Measurements from ENCODE around the gene TMEM179. TPM values are rescaled to one million over a fixed set of nuclear protein-coding genes. Genes with fewer than 3 reads are reported as not detected.

The TMEM179 gene
- total and polyA plus RNA-seq, 2 experiments from 2014 or later, result 2.2 to 4.3 TPM

- no peak overlapping the region for H3K4me3 ChIP-seq
- H3K4me1 ChIP-seq (ENCODE audit: insufficient read depth), result peaks cover 5% of the 10 kb centered on the region
- H3K27ac ChIP-seq, result no peak overlapping the region
- 95% methylated on average over 7 of the region's 7 CpGs for WGBS (ENCODE audit: low lambda C conversion rate, missing lambda C conversion rate)
- H3K4me2 ChIP-seq, result no peak overlapping the region
- H3K27me3 ChIP-seq, result peaks cover 17% of the 10 kb centered on the region
- H4K20me1 ChIP-seq (ENCODE audit: insufficient read depth, poor library complexity, severe bottlenecking), result no peaks in the 10 kb centered on the region
- H2AFZ ChIP-seq, result no peak overlapping the region
- H3K9me3 ChIP-seq (ENCODE audit: low read depth), result no peaks in the 10 kb centered on the region
- TF ChIP-seq CTCF (IDR thresholded peaks at IDR 0.05; ENCODE audit: poor library complexity) (no peak), EZH2phosphoT487 (IDR thresholded peaks at IDR 0.05; ENCODE audit: low read depth, severe bottlenecking, unreplicated experiment) (no peak), EZH2 (IDR thresholded peaks at IDR 0.05; ENCODE audit: borderline replicate concordance) (no peak)
- H3K79me2 ChIP-seq, result no peaks in the 10 kb centered on the region
- H3K9me2 ChIP-seq (replicated peaks; ENCODE audit: insufficient read depth), result no peaks in the 10 kb centered on the region
- no peaks in the 10 kb centered on the region for H3K36me3 ChIP-seq (replicated peaks; ENCODE audit: insufficient read depth, low read depth)
- DNase-seq (ENCODE audit: low spot score), result no peak
These were observed 1.6 kb downstream of the TMEM179 start for GRCh38 chr14:104602933-104603325.

DNA sequence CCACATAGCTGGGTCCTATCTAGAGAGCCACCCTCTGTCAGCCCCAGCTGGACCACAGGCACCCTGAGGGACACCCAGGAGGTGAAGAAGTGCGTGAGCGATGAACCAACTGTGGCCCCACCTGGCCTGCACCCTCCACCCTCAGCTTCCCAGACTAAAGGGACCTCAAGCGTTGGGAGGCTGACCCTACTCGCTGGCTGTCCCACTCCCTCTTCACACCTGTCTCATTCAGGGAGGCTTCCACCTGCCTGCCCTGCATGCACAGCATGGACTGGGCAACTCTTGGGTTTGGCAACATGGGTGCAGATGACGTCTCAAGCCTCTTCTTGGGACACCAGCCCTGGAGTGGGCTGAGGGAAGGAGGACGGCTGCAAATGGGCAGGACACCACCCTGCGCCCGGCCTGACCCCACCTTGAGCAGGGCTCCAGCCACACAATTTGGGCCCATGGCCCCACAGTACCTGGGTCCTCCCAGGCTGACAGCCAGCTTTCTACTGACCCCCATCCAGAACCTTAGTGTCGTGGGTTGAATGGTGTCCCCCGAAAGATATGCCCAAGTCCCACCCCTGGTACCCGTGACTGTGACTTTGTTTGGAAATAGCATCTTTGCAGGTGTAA lies 2.1 kb downstream of the TMEM179 start:
- WGBS (ENCODE audit: low lambda C conversion rate, missing lambda C conversion rate), result 93% methylated on average over 11 of the region's 11 CpGs
- TF ChIP-seq EZH2phosphoT487 (IDR thresholded peaks at IDR 0.05; ENCODE audit: low read depth, severe bottlenecking, unreplicated experiment) (no peak), EZH2 (IDR thresholded peaks at IDR 0.05; ENCODE audit: borderline replicate concordance) (no peak), CTCF (IDR thresholded peaks at IDR 0.05; ENCODE audit: poor library complexity) (no peak)
- H3K27me3 ChIP-seq, result peaks cover 17% of the 10 kb centered on the region
- no peak for DNase-seq (ENCODE audit: low spot score)
- H4K20me1 ChIP-seq (ENCODE audit: insufficient read depth, poor library complexity, severe bottlenecking), result no peaks in the 10 kb centered on the region
- H3K79me2 ChIP-seq, result no peaks in the 10 kb centered on the region
- H3K4me3 ChIP-seq, result no peak overlapping the region
- H3K36me3 ChIP-seq (replicated peaks; ENCODE audit: insufficient read depth, low read depth), result no peaks in the 10 kb centered on the region
- H2AFZ ChIP-seq, result no peak overlapping the region
- no peak overlapping the region for H3K4me2 ChIP-seq
- no peak overlapping the region for H3K27ac ChIP-seq
- no peaks in the 10 kb centered on the region for H3K9me2 ChIP-seq (replicated peaks; ENCODE audit: insufficient read depth)
- peaks cover 5% of the 10 kb centered on the region for H3K4me1 ChIP-seq (ENCODE audit: insufficient read depth)
- H3K9me3 ChIP-seq (ENCODE audit: low read depth), result no peaks in the 10 kb centered on the region

DNA sequence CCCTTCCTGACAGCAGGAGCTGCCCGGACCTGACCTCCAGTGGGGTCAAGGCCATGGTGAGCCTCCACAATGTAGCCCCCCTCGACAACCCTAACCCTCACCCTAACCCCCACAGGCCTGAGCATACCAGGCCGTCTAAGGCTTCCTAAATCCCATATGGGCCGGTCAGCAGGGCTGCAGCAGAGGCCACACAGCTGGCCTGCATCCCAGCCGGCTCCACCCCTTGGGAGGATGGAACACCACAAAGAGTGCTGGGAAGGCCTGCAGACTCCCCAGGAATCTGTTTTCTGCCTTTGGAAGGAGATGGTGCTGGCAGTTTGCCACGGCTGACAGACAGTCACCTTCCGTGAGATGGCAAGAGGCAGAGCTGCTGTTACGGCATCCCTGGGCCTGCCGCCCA lies 2.8 kb downstream of the TMEM179 start:
- H3K27me3 ChIP-seq, result peaks cover 17% of the 10 kb centered on the region
- TF ChIP-seq CTCF (IDR thresholded peaks at IDR 0.05; ENCODE audit: poor library complexity) (no peak), EZH2phosphoT487 (IDR thresholded peaks at IDR 0.05; ENCODE audit: low read depth, severe bottlenecking, unreplicated experiment) (no peak), EZH2 (IDR thresholded peaks at IDR 0.05; ENCODE audit: borderline replicate concordance) (no peak)

More for the DNA sequence above, 2.8 kb downstream of the TMEM179 start:
- Histone ChIP-seq H3K9me2 (replicated peaks; ENCODE audit: insufficient read depth) (no peaks in the 10 kb centered on the region), H4K20me1 (ENCODE audit: insufficient read depth, poor library complexity, severe bottlenecking) (no peaks in the 10 kb centered on the region), H3K4me2 (no peak overlapping the region), H3K79me2 (no peaks in the 10 kb centered on the region), H3K36me3 (replicated peaks; ENCODE audit: insufficient read depth, low read depth) (no peaks in the 10 kb centered on the region), H3K4me1 (ENCODE audit: insufficient read depth) (peaks cover 5% of the 10 kb centered on the region), H2AFZ (no peak overlapping the region), H3K9me3 (ENCODE audit: low read depth) (no peaks in the 10 kb centered on the region), H3K4me3 (no peak overlapping the region), H3K27ac (no peak overlapping the region)
- WGBS (ENCODE audit: low lambda C conversion rate, missing lambda C conversion rate), result 68% methylated on average over 8 of the region's 9 CpGs
- peak; percentile 69 for DNase-seq (ENCODE audit: low spot score)
